ENCODE results near the gene CEP85. TPM values are rescaled to one million over a fixed set of nuclear protein-coding genes. Genes with fewer than 3 reads are reported as not detected.

CEP85 gene
- total RNA-seq, 2 donors from 2014 or later = 6.2 to 6.9 TPM

- ATAC-seq = no peak
- TF ChIP-seq, protein P1, sequence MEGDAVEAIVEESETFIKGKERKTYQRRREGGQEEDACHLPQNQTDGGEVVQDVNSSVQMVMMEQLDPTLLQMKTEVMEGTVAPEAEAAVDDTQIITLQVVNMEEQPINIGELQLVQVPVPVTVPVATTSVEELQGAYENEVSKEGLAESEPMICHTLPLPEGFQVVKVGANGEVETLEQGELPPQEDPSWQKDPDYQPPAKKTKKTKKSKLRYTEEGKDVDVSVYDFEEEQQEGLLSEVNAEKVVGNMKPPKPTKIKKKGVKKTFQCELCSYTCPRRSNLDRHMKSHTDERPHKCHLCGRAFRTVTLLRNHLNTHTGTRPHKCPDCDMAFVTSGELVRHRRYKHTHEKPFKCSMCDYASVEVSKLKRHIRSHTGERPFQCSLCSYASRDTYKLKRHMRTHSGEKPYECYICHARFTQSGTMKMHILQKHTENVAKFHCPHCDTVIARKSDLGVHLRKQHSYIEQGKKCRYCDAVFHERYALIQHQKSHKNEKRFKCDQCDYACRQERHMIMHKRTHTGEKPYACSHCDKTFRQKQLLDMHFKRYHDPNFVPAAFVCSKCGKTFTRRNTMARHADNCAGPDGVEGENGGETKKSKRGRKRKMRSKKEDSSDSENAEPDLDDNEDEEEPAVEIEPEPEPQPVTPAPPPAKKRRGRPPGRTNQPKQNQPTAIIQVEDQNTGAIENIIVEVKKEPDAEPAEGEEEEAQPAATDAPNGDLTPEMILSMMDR (IDR thresholded peaks at IDR 0.05) = no peak
- no peak for TF ChIP-seq POLR2A (IDR thresholded peaks at IDR 0.05)
- Histone ChIP-seq H3K9me3 (no peaks in the 10 kb centered on the region), H3K4me1 (no peaks in the 10 kb centered on the region), H3K4me3 (no peak overlapping the region), H3K27ac (no peak overlapping the region), H3K36me3 (replicated peaks in 1 of 2; ENCODE audit: insufficient read depth in 1 of 2, low read depth in 2 of 2) (no peaks in the 10 kb centered on the region), H3K27me3 (no peaks in the 10 kb centered on the region)
- 73 to 74% methylated on average over 4 to 5 of the region's 5 CpGs for WGBS, 2 donors
- intact Hi-C loops (cut with DNase I) = no loop called here
- DNase-seq = no peak
Observed at GRCh38 chr1:26210147-26210870, 23.7 kb upstream of the CEP85 start.

- TF ChIP-seq, protein P1 (IDR thresholded peaks at IDR 0.05) = no peak
- no peak for TF ChIP-seq POLR2A (IDR thresholded peaks at IDR 0.05)
Observed at GRCh38 chr1:26212726-26213125, 21.3 kb upstream of the CEP85 start.

GRCh38 chr1:26213335-26213905 is 20.6 kb upstream of the CEP85 start:
- no peak for TF ChIP-seq POLR2A (IDR thresholded peaks at IDR 0.05)
- TF ChIP-seq, protein P1 (IDR thresholded peaks at IDR 0.05) = no peak
- no peak overlapping the region for H3K4me3 ChIP-seq
- no peaks in the 10 kb centered on the region for H3K4me1 ChIP-seq
- intact Hi-C loops (cut with DNase I) = no loop called here
- 93% methylated on average over 6 of the region's 6 CpGs for WGBS, 2 donors
- H3K27me3 ChIP-seq = no peaks in the 10 kb centered on the region
- ATAC-seq (no peak), DNase-seq (no peak)
- no peaks in the 10 kb centered on the region for H3K36me3 ChIP-seq (replicated peaks in 1 of 2; ENCODE audit: insufficient read depth in 1 of 2, low read depth in 2 of 2)
- H3K27ac ChIP-seq = no peak overlapping the region
- H3K9me3 ChIP-seq = no peaks in the 10 kb centered on the region

More at GRCh38 chr1:26212726-26213125, 21.3 kb upstream of the CEP85 start:
- ATAC-seq (no peak), DNase-seq (no peak)
- no peaks in the 10 kb centered on the region for H3K4me1 ChIP-seq
- no peak overlapping the region for H3K27ac ChIP-seq
- H3K27me3 ChIP-seq = no peaks in the 10 kb centered on the region
- no peak overlapping the region for H3K4me3 ChIP-seq
- no peaks in the 10 kb centered on the region for H3K9me3 ChIP-seq
- intact Hi-C loops (cut with DNase I) = no loop called here
- WGBS, 2 donors = 78 to 83% methylated on average over 5 of the region's 5 CpGs
- no peaks in the 10 kb centered on the region for H3K36me3 ChIP-seq (replicated peaks in 1 of 2; ENCODE audit: insufficient read depth in 1 of 2, low read depth in 2 of 2)

GRCh38 chr1:26215246-26215645 is 18.8 kb upstream of the CEP85 start:
- DNase-seq (no peak), ATAC-seq (no peak)
- no peaks in the 10 kb centered on the region for H3K4me1 ChIP-seq
- H3K27ac ChIP-seq = no peak overlapping the region
- H3K9me3 ChIP-seq = no peaks in the 10 kb centered on the region
- WGBS, 2 donors = 18 to 26% methylated on average over 2 to 3 of the region's 3 CpGs
- no peak overlapping the region for H3K4me3 ChIP-seq
- intact Hi-C loops (cut with DNase I) = no loop called here
- H3K27me3 ChIP-seq = no peaks in the 10 kb centered on the region
- TF ChIP-seq, protein P1 (IDR thresholded peaks at IDR 0.05) = no peak
- TF ChIP-seq POLR2A (IDR thresholded peaks at IDR 0.05) = no peak
- no peaks in the 10 kb centered on the region for H3K36me3 ChIP-seq (replicated peaks in 1 of 2; ENCODE audit: insufficient read depth in 1 of 2, low read depth in 2 of 2)
